Mesothelial cell of epicardium (in vitro differentiated cells): ENCODE data around the gene POLR2C. TPM values are rescaled to one million over a fixed set of nuclear protein-coding genes. Genes with fewer than 3 reads are reported as not detected.

Experiments
- DNase-seq, 2 experiments: peaks; one replicate each; pipeline ENCODE4 v3.0.0; 2021; ENCODE audit warnings: low spot score in 2 of 2; ENCODE audit not compliant: unreplicated experiment in 2 of 2
- H3K27ac Mint-ChIP-seq: 2 replicates; pipeline ENCODE4 v1.8.0; 2021; ENCODE audit warnings: mixed read lengths
- H3K27me3 Mint-ChIP-seq: 2 replicates; pipeline ENCODE4 v1.8.0; 2021; ENCODE audit warnings: low read depth, mixed read lengths
- H3K36me3 Mint-ChIP-seq: 2 replicates; pipeline ENCODE4 v1.8.0; 2021; ENCODE audit warnings: mixed read lengths
- H3K4me1 Mint-ChIP-seq: 2 replicates; pipeline ENCODE4 v1.8.0; 2021; ENCODE audit warnings: mixed read lengths
- H3K4me3 Mint-ChIP-seq: 2 replicates; pipeline ENCODE4 v1.8.0; 2021; ENCODE audit warnings: mild to moderate bottlenecking, moderate library complexity, mixed read lengths
- H3K9me3 Mint-ChIP-seq: 2 replicates; pipeline ENCODE4 v1.8.0; 2021; ENCODE audit warnings: mixed read lengths
- total RNA-seq: library from RNA; stranded (reverse); gene quantifications from 3 replicates; pipeline ENCODE4 v1.2.1, GENCODE V29; 2021
- TF ChIP-seq, protein P1 (sequence below): fragments of 200-600 bp; sonication (generic); IDR thresholded peaks from one replicate; pipeline ENCODE4 v1.5.0; 2021; ENCODE audit warnings: antibody characterized with exemption; ENCODE audit not compliant: unreplicated experiment

Gene POLR2C
- total RNA-seq, 1 donor from 2014 or later = 65.0 TPM

DNA sequence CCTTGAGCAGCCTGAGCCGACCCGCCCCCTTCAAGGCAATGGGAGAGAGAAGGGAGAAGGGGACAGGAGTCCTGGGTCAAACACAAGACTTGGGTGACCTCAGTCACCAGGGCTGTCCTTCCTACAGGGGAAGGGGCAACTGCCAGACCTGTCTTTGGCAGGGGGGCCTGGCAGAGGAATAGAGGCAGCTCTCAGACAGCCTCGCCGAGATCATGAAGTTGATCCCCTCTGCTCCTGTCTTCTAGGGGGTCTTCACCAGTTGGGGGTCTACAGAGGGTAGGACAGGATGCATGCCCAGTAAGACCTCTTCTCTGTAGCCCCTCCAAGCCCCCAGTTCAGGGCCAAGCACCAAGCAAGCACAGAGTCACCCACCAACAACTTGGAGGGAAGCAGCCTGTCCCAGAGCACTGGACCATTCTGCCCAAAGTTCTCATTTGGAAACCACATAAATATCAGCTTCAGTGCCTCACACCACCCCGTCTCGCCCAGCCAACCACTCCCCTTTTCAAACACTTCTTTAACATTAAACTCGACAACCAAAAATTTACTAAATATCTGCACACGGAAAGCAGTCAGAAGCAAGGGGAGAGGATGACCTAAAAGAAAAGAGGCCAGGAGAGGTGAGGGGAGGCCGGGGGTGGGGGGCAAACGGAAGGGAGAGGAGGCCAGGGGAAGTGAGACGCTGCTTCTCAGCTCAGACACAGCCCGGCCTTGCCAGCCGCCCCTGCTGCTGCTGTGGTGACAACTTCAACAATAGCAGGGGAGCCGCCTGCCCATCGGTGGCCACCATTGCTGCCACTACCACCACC lies 16.1 kb downstream of the POLR2C start:
- Mint-ChIP-seq H3K27me3 (no peaks in the 10 kb centered on the region), H3K4me3 (peak overlapping the region; percentile 36), H3K4me1 (peaks cover 41% of the 10 kb centered on the region), H3K9me3 (no peaks in the 10 kb centered on the region), H3K36me3 (peaks cover 6% of the 10 kb centered on the region), H3K27ac (no peak overlapping the region)
- TF ChIP-seq, protein P1, sequence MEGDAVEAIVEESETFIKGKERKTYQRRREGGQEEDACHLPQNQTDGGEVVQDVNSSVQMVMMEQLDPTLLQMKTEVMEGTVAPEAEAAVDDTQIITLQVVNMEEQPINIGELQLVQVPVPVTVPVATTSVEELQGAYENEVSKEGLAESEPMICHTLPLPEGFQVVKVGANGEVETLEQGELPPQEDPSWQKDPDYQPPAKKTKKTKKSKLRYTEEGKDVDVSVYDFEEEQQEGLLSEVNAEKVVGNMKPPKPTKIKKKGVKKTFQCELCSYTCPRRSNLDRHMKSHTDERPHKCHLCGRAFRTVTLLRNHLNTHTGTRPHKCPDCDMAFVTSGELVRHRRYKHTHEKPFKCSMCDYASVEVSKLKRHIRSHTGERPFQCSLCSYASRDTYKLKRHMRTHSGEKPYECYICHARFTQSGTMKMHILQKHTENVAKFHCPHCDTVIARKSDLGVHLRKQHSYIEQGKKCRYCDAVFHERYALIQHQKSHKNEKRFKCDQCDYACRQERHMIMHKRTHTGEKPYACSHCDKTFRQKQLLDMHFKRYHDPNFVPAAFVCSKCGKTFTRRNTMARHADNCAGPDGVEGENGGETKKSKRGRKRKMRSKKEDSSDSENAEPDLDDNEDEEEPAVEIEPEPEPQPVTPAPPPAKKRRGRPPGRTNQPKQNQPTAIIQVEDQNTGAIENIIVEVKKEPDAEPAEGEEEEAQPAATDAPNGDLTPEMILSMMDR = no peak
- DNase-seq = no peak

DNA sequence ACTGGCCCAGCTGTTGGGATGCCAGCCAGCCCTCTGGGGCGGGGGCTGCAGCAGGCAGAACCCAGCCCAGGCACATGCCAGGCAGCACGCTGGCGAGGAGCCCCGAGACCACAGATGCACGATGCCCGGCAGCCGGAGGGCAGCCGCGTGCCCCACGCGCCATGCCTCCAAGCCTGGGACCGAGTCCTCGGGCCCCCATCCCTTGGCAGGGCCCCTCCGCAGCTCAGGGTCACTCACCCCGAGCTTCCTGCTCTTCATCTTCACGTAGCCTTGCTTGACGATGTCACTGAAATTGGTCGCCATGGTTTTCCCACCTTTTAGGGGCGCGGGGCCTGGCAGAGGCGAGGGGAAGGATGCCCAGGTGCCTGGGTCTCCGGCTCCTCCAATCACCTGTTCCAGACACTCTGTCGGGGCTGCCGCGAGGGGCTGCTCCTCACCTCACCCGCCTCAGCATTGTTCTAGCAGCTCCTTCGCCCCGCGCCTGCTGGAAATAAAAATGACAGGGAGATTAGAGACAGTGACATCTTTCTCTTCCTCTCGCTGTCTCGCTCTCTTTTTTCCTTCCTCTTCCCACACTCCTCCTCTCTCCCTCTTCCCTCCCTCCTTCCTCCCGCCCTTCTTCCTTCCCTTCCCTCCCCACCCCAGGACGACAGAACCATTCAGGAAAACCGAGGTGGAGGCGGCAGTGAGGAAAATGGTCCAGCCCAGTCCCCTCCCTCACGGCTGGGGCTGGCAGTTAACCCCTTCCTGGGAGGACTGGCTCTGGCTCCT lies 16.9 kb downstream of the POLR2C start:
- Mint-ChIP-seq H3K36me3 (peaks cover 6% of the 10 kb centered on the region), H3K9me3 (no peaks in the 10 kb centered on the region), H3K4me1 (peaks cover 49% of the 10 kb centered on the region), H3K4me3 (peak overlapping the region; percentile 68), H3K27ac (peak overlapping the region; percentile 45), H3K27me3 (no peaks in the 10 kb centered on the region)
- no peak for DNase-seq
- TF ChIP-seq, protein P1 = no peak

DNA sequence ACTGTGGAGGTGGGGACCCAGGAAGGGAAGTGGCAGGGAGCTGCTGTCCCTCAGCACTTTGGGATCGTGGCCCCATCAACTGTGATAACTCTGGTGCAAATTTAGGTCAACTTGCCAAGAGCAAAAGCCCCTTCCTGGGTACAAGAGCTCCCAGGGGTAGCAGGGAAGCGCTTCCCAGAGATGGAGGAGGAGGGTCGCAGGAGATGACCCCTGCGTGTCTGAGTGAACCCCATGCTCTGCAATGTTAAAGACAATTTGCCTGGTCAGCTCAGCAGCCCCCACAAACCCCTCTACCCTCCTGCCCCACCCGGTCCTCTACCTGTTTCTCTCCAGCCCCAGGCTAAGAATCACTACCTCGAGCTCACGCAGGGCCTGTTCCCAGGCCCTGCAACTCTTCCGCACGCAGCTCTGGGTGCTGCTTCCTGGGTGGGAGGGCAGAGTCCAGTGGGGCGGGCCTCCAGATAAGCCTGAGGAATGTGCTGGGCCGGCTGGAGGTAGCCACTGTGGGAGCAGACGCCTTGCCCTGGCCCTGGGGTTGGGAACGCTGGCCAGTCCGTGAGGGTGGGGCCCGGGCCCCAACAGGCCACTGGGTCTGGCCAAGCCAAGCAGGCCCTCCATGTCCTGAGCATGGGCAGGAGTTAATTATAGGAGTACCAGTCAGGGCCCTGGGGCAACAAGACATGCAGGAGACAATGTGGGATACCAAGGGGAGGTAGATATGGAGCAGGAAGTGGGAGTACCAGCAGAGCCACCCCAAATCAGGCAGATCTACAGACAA lies 17.7 kb downstream of the POLR2C start:
- DNase-seq = no peak
- Mint-ChIP-seq H3K27me3 (no peaks in the 10 kb centered on the region), H3K9me3 (no peaks in the 10 kb centered on the region), H3K4me1 (peaks cover 57% of the 10 kb centered on the region), H3K4me3 (peak overlapping the region; percentile 68), H3K27ac (peak overlapping the region; percentile 33), H3K36me3 (peaks cover 6% of the 10 kb centered on the region)
- TF ChIP-seq, protein P1 = no peak

GRCh38 chr16:57480754-57481230 lies 18.3 kb downstream of the POLR2C start:
- peak overlapping the region; percentile 33 for H3K27ac Mint-ChIP-seq
- no peaks in the 10 kb centered on the region for H3K9me3 Mint-ChIP-seq
- H3K27me3 Mint-ChIP-seq = no peaks in the 10 kb centered on the region
- H3K4me3 Mint-ChIP-seq = no peak overlapping the region
- no peak for DNase-seq
- TF ChIP-seq, protein P1 = no peak
- peaks cover 6% of the 10 kb centered on the region for H3K36me3 Mint-ChIP-seq
- H3K4me1 Mint-ChIP-seq = peaks cover 63% of the 10 kb centered on the region

DNA sequence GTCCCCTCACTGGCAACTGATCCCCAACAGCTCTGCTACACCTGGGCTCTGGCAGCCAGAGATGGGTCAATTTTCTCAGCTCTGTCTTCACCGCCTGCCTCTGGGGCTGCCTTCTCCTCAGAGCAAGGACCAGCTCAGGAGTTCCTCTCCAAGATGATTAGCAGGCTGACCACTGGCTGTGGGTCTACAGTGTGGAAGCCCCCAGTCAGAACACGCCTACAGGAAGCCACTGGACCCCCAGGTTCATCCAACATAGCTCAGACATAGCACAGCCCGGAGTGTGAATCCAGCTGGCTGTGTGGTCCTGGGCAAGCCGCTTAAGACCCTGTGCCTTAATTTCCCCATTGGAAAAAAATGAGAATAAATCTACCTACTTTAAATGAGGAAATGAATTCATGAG lies 18.9 kb downstream of the POLR2C start:
- TF ChIP-seq, protein P1 = no peak
- Mint-ChIP-seq H3K4me1 (peaks cover 58% of the 10 kb centered on the region), H3K27ac (peak overlapping the region; percentile 64), H3K4me3 (no peak overlapping the region), H3K27me3 (no peaks in the 10 kb centered on the region), H3K9me3 (no peaks in the 10 kb centered on the region), H3K36me3 (peaks cover 6% of the 10 kb centered on the region)
- DNase-seq = no peak
